ENCODE measurements around the gene PRMT2. TPM values are rescaled to one million over a fixed set of nuclear protein-coding genes. Genes with fewer than 3 reads are reported as not detected.

PRMT2 gene
- total and polyA plus RNA-seq, 2 donors (not counting 1 experiment from before 2014, with no cell fraction given): 80.1 to 102 TPM

DNA sequence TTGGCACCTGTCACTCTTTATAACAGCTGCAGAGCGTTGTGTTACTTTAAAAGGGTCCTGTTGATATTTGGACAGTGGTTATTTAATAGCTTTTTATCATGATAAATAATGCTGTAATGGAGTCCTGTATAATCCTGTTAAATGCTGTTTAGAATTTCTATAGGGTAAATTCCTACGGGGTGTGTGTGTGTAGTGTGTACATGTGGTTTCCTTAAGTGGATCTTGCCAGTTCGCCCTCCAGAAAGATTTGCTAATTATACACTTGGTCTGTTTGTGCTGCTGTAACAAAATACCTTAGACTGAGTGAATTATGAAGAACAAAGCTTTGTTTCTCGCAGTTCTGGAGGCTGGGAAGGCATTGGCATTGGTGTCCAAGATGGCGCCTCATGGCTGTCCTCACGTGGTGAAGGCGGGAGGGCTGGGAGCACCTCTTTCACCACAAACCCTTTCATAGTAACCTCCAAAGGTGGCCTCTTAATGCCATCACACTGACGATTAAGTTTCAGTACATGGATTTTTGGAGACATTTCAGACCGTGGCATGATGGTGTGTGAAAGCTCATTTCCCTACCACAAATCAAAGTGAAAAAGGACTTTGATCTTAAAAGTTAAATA is 11.2 kb downstream of the PRMT2 start:
- Histone ChIP-seq H3K9ac (ENCODE audit: low read length) (no peak overlapping the region), H3K27me3 (replicated peaks in 1 of 4; ENCODE audit: control extremely low read depth in 1 of 4, control insufficient read depth in 3 of 4, insufficient read depth in 4 of 4, low read length in 3 of 4) (no peaks in the 10 kb centered on the region), H3K4me1 (ENCODE audit: control insufficient read depth in 2 of 2, insufficient read depth in 2 of 2, low read length in 2 of 2) (no peaks in the 10 kb centered on the region), H3K79me2 (ENCODE audit: control insufficient read depth, insufficient read depth, low read length) (peaks cover 29% of the 10 kb centered on the region), H3K9me3 (ENCODE audit: control extremely low read depth in 1 of 3, control insufficient read depth in 2 of 3, insufficient read depth in 1 of 3, low read length in 2 of 3) (no peaks in the 10 kb centered on the region), H4K20me1 (ENCODE audit: control insufficient read depth, insufficient read depth, low read length, poor library complexity, severe bottlenecking) (peaks cover 41% of the 10 kb centered on the region), H3K4me3 (ENCODE audit: control extremely low read depth in 1 of 5, extremely low read depth in 1 of 5, insufficient read depth in 1 of 5, low read depth in 2 of 5, low read length in 4 of 5) (no peak overlapping the region), H3K27ac (ENCODE audit: low read length in 2 of 2) (no peak overlapping the region), H2AFZ (ENCODE audit: insufficient read depth, low read depth, low read length, poor library complexity, severe bottlenecking) (no peak overlapping the region), H3K4me2 (replicated peaks; ENCODE audit: low read depth, low read length, poor library complexity, severe bottlenecking) (no peak overlapping the region), H3K36me3 (replicated peaks in 1 of 2; ENCODE audit: control extremely low read depth in 1 of 2, control insufficient read depth in 1 of 2, extremely low read depth in 1 of 2, insufficient read depth in 2 of 2, low read length in 1 of 2) (peaks cover 0 to 79% of the 10 kb centered on the region in 2 experiments)
- intact Hi-C loops (cut with micrococcal nuclease): no loop called here
- H3K4me3 Mint-ChIP-seq: no peak overlapping the region
- no peak overlapping the region for H3K27ac Mint-ChIP-seq
- POLR2A ChIA-PET: no interaction called here
- no peaks in the 10 kb centered on the region for H3K27me3 Mint-ChIP-seq
- WGBS (ENCODE audit: insufficient coverage): 100% methylated on average over 3 of the region's 9 CpGs
- CTCF ChIA-PET: no interaction called here
- DNase-seq (no peak), ATAC-seq (ENCODE audit: low read depth) (no peak)
- TF ChIP-seq, protein P1, sequence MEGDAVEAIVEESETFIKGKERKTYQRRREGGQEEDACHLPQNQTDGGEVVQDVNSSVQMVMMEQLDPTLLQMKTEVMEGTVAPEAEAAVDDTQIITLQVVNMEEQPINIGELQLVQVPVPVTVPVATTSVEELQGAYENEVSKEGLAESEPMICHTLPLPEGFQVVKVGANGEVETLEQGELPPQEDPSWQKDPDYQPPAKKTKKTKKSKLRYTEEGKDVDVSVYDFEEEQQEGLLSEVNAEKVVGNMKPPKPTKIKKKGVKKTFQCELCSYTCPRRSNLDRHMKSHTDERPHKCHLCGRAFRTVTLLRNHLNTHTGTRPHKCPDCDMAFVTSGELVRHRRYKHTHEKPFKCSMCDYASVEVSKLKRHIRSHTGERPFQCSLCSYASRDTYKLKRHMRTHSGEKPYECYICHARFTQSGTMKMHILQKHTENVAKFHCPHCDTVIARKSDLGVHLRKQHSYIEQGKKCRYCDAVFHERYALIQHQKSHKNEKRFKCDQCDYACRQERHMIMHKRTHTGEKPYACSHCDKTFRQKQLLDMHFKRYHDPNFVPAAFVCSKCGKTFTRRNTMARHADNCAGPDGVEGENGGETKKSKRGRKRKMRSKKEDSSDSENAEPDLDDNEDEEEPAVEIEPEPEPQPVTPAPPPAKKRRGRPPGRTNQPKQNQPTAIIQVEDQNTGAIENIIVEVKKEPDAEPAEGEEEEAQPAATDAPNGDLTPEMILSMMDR (IDR thresholded peaks at IDR 0.05): no peak
- no peak for TF ChIP-seq EZH2 (IDR thresholded peaks at IDR 0.05; ENCODE audit: borderline replicate concordance, insufficient read depth, low read depth, low read length, poor library complexity, severe bottlenecking)
- H3K9me3 Mint-ChIP-seq (ENCODE audit: insufficient read depth): no peaks in the 10 kb centered on the region
- H3K4me1 Mint-ChIP-seq: no peaks in the 10 kb centered on the region

DNA sequence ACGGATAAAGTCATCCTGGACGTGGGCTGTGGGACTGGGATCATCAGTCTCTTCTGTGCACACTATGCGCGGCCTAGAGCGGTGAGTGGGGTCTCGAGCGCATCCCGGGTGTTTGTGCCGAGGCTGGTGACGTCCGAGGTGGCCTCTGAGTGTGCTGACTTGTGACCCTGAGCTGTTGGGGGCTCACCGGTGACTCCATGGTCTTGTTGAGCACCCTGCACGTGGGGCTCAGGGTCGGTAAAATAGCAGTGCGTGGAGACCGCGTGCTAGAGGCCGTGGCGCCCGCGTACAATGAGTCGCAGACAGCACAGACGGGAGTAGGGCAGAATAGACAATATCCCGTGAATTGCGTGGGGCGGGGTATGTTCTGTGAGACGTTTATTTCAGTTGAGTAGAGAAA is 13.1 kb downstream of the PRMT2 start:
- Histone ChIP-seq H3K9me3 (ENCODE audit: control extremely low read depth in 1 of 3, control insufficient read depth in 2 of 3, insufficient read depth in 1 of 3, low read length in 2 of 3) (peaks cover 0 to 3% (median 0%) of the 10 kb centered on the region in 3 donors), H3K27me3 (replicated peaks in 1 of 4; ENCODE audit: control extremely low read depth in 1 of 4, control insufficient read depth in 3 of 4, insufficient read depth in 4 of 4, low read length in 3 of 4) (no peaks in the 10 kb centered on the region), H3K27ac (ENCODE audit: low read length in 2 of 2) (no peak overlapping the region), H3K4me1 (ENCODE audit: control insufficient read depth in 2 of 2, insufficient read depth in 2 of 2, low read length in 2 of 2) (no peaks in the 10 kb centered on the region), H3K36me3 (replicated peaks in 1 of 2; ENCODE audit: control extremely low read depth in 1 of 2, control insufficient read depth in 1 of 2, extremely low read depth in 1 of 2, insufficient read depth in 2 of 2, low read length in 1 of 2) (peaks cover 0 to 87% of the 10 kb centered on the region in 2 experiments), H3K4me2 (replicated peaks; ENCODE audit: low read depth, low read length, poor library complexity, severe bottlenecking) (no peak overlapping the region), H3K9ac (ENCODE audit: low read length) (no peak overlapping the region), H3K4me3 (ENCODE audit: control extremely low read depth in 1 of 5, extremely low read depth in 1 of 5, insufficient read depth in 1 of 5, low read depth in 2 of 5, low read length in 4 of 5) (no peak overlapping the region), H4K20me1 (ENCODE audit: control insufficient read depth, insufficient read depth, low read length, poor library complexity, severe bottlenecking) (peaks cover 44% of the 10 kb centered on the region), H2AFZ (ENCODE audit: insufficient read depth, low read depth, low read length, poor library complexity, severe bottlenecking) (no peak overlapping the region), H3K79me2 (ENCODE audit: control insufficient read depth, insufficient read depth, low read length) (peaks cover 27% of the 10 kb centered on the region)
- Mint-ChIP-seq H3K27ac (no peak overlapping the region), H3K27me3 (no peaks in the 10 kb centered on the region), H3K4me3 (no peak overlapping the region), H3K4me1 (no peaks in the 10 kb centered on the region), H3K9me3 (ENCODE audit: insufficient read depth) (no peaks in the 10 kb centered on the region)
- WGBS (ENCODE audit: insufficient coverage): 99% methylated on average over 27 of the region's 27 CpGs
- DNase-seq (no peak), ATAC-seq (ENCODE audit: low read depth) (no peak)
- intact Hi-C loops (cut with micrococcal nuclease): no loop called here
- TF ChIP-seq, protein P1 (IDR thresholded peaks at IDR 0.05): no peak
- ChIA-PET CTCF (no interaction called here), POLR2A (no interaction called here)

Data from B cell (primary cell).